Inflammatory macrophage (primary cell): ENCODE results near the gene PLXNB3.
"Not testable (repeated sequence)": the region's sequence is repeated elsewhere in the genome, so short reads cannot be mapped to it uniquely, and the experiment has no call there.

ENCODE experiments used
- DNase-seq, 2 donors: peaks; one replicate each; pipeline ENCODE4 v3.0.0-alpha.2; 2020 to 2022

PLXNB3 gene

GRCh38 chrX:153733651-153734240, 30.3 kb upstream of the PLXNB3 start:
- no peak for DNase-seq

GRCh38 chrX:153734871-153735270, 29.2 kb upstream of the PLXNB3 start:
- DNase-seq, result no peak

- no peak for DNase-seq
These were observed 28.8 kb upstream of the PLXNB3 start for GRCh38 chrX:153735274-153735673.

- DNase-seq, result no peak
These were observed 27.8 kb upstream of the PLXNB3 start for GRCh38 chrX:153736071-153736820.

- DNase-seq, result no peak
These were observed 27.1 kb upstream of the PLXNB3 start for GRCh38 chrX:153736871-153737441.

GRCh38 chrX:153738056-153738605, 25.9 kb upstream of the PLXNB3 start:
- no peak for DNase-seq

- DNase-seq, result no peak
These were observed 24.1 kb upstream of the PLXNB3 start for GRCh38 chrX:153739754-153740486.

- DNase-seq, result no peak
These were observed 23.3 kb upstream of the PLXNB3 start for GRCh38 chrX:153740631-153741222.

GRCh38 chrX:153741446-153741845, 22.6 kb upstream of the PLXNB3 start:
- no peak for DNase-seq

GRCh38 chrX:153742111-153742510, 21.9 kb upstream of the PLXNB3 start:
- not testable (repeated sequence) for DNase-seq

- not testable (repeated sequence) for DNase-seq
These were observed 21.1 kb upstream of the PLXNB3 start for GRCh38 chrX:153742796-153743467.

- not testable (repeated sequence) for DNase-seq
These were observed 20.4 kb upstream of the PLXNB3 start for GRCh38 chrX:153743468-153744209.

GRCh38 chrX:153744210-153745066, 19.6 kb upstream of the PLXNB3 start:
- no peak for DNase-seq

GRCh38 chrX:153745067-153745433, 19.0 kb upstream of the PLXNB3 start:
- DNase-seq, result not testable (repeated sequence)

- DNase-seq, result no peak
These were observed 17.7 kb upstream of the PLXNB3 start for GRCh38 chrX:153746359-153746758.

- DNase-seq, result not testable (repeated sequence)
These were observed 17.1 kb upstream of the PLXNB3 start for GRCh38 chrX:153746991-153747390.

GRCh38 chrX:153749017-153749416, 15.0 kb upstream of the PLXNB3 start:
- DNase-seq, result not testable (repeated sequence)

GRCh38 chrX:153750127-153750774, 13.8 kb upstream of the PLXNB3 start:
- DNase-seq, result no peak

GRCh38 chrX:153755136-153755535, 8.9 kb upstream of the PLXNB3 start:
- no peak for DNase-seq

- no peak for DNase-seq
These were observed 2.2 kb upstream of the PLXNB3 start for GRCh38 chrX:153761863-153762262.
